ENCODE data around the gene PLXNA2. TPM values are rescaled to one million over a fixed set of nuclear protein-coding genes. Genes with fewer than 3 reads are reported as not detected.

PLXNA2 gene
- polyA plus RNA-seq, 2 of the 4 experiments (the other 2 are of a cell fraction), result 0.36 to 0.87 TPM

- Histone ChIP-seq H3K4me1 (0 out of 3 replicates have a peak, but pooled peaks cover 8% of the 10 kb centered on the region), H3K4me2 (no peak overlapping the region), H3K9me3 (no peaks in the 10 kb centered on the region), H3K27ac (no peak overlapping the region), H3K4me3 (no peak overlapping the region)
- no peak for DNase-seq (ENCODE audit: low read depth in 1 of 2, low spot score in 1 of 2)
- CTCF ChIA-PET, result interaction anchor here (1.1 to 26.1 kb wide), 7 partner anchors 9 to 315 kb away, joined by 3 to 417 read pairs (median 4); partner anchors contain the start of gene PLXNA2
- TF ChIP-seq FOXS1 (CRISPR knock-in tag; IDR thresholded peaks at IDR 0.05) (no peak), PHF8 (IDR thresholded peaks at IDR 0.05; ENCODE audit: borderline replicate concordance, low read depth) (no peak), CBX8 (IDR thresholded peaks at IDR 0.05) (no peak), KDM5A (IDR thresholded peaks at IDR 0.05) (no peak), HOXA7 (CRISPR knock-in tag; IDR thresholded peaks at IDR 0.05) (no peak), HEYL (CRISPR knock-in tag; IDR thresholded peaks at IDR 0.05) (no peak), GATA3 (IDR thresholded peaks at IDR 0.05; ENCODE audit: borderline replicate concordance) (no peak), MYC (IDR thresholded peaks at IDR 0.05; ENCODE audit: borderline replicate concordance, low read length) (no peak), EP300 (IDR thresholded peaks at IDR 0.05) (no peak), NR3C1 (IDR thresholded peaks at IDR 0.05) (no peak), HDAC2 (IDR thresholded peaks at IDR 0.05) (no peak), ESRRA (IDR thresholded peaks at IDR 0.05; ENCODE audit: borderline replicate concordance, low read length) (no peak), FOSB (CRISPR knock-in tag; IDR thresholded peaks at IDR 0.05) (no peak), ZC3H11A (IDR thresholded peaks at IDR 0.05) (no peak), MAX (IDR thresholded peaks at IDR 0.05) (no peak), JUNB (IDR thresholded peaks at IDR 0.05) (no peak), CHD4 (IDR thresholded peaks at IDR 0.05; ENCODE audit: borderline replicate concordance) (no peak), EHMT2 (IDR thresholded peaks at IDR 0.05; ENCODE audit: low read depth) (no peak)
- TF ChIP-seq, protein P1, sequence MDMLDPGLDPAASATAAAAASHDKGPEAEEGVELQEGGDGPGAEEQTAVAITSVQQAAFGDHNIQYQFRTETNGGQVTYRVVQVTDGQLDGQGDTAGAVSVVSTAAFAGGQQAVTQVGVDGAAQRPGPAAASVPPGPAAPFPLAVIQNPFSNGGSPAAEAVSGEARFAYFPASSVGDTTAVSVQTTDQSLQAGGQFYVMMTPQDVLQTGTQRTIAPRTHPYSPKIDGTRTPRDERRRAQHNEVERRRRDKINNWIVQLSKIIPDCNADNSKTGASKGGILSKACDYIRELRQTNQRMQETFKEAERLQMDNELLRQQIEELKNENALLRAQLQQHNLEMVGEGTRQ (IDR thresholded peaks at IDR 0.05), result no peak
- FAIRE-seq, result no peak
- POLR2A ChIA-PET, result no interaction called here
- no peak for ATAC-seq
- 54% methylated on average over 9 of the region's 9 CpGs for WGBS (ENCODE audit: missing lambda C conversion rate)
These were observed 92.2 kb downstream of the PLXNA2 start for GRCh38 chr1:208151728-208152598.

- H3K4me1 ChIP-seq, result 0 out of 3 replicates have a peak, but pooled peaks cover 8% of the 10 kb centered on the region
- 68% methylated on average over 6 of the region's 6 CpGs for WGBS (ENCODE audit: missing lambda C conversion rate)
- no peak overlapping the region for H3K4me2 ChIP-seq
- ChIA-PET POLR2A (no interaction called here), CTCF (interaction anchor here (0.9 to 26.1 kb wide), 8 partner anchors 16 to 314 kb away, joined by 3 to 417 read pairs (median 4); partner anchors contain the start of gene PLXNA2)
- DNase-seq (ENCODE audit: low read depth in 1 of 2, low spot score in 1 of 2), result no peak
- no peak overlapping the region for H3K27ac ChIP-seq
- FAIRE-seq, result no peak
- H3K9me3 ChIP-seq, result no peaks in the 10 kb centered on the region
- ATAC-seq, result no peak
- H3K4me3 ChIP-seq, result no peak overlapping the region
- TF ChIP-seq POLR2AphosphoS2 (conservative IDR thresholded peaks at IDR 0.05; ENCODE audit: low read length), result no peak
- TF ChIP-seq, protein P2, sequence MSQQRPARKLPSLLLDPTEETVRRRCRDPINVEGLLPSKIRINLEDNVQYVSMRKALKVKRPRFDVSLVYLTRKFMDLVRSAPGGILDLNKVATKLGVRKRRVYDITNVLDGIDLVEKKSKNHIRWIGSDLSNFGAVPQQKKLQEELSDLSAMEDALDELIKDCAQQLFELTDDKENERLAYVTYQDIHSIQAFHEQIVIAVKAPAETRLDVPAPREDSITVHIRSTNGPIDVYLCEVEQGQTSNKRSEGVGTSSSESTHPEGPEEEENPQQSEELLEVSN (IDR thresholded peaks at IDR 0.05; ENCODE audit: borderline replicate concordance, low read depth), result no peak
- no peak for TF ChIP-seq RARB (CRISPR knock-in tag; IDR thresholded peaks at IDR 0.05)
- TF ChIP-seq BCL3 (IDR thresholded peaks at IDR 0.05), result no peak
- TF ChIP-seq HOXB13 (CRISPR knock-in tag; IDR thresholded peaks at IDR 0.05; ENCODE audit: low read depth), result no peak
- no peak for TF ChIP-seq EP300 (IDR thresholded peaks at IDR 0.05)
- TF ChIP-seq, protein P3, sequence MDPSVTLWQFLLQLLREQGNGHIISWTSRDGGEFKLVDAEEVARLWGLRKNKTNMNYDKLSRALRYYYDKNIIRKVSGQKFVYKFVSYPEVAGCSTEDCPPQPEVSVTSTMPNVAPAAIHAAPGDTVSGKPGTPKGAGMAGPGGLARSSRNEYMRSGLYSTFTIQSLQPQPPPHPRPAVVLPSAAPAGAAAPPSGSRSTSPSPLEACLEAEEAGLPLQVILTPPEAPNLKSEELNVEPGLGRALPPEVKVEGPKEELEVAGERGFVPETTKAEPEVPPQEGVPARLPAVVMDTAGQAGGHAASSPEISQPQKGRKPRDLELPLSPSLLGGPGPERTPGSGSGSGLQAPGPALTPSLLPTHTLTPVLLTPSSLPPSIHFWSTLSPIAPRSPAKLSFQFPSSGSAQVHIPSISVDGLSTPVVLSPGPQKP (IDR thresholded peaks at IDR 0.05; ENCODE audit: low read depth, low read length), result no peak
- TF ChIP-seq MAX (IDR thresholded peaks at IDR 0.05), result no peak
- TF ChIP-seq CEBPB (IDR thresholded peaks at IDR 0.05), result no peak
- TF ChIP-seq, protein P4, sequence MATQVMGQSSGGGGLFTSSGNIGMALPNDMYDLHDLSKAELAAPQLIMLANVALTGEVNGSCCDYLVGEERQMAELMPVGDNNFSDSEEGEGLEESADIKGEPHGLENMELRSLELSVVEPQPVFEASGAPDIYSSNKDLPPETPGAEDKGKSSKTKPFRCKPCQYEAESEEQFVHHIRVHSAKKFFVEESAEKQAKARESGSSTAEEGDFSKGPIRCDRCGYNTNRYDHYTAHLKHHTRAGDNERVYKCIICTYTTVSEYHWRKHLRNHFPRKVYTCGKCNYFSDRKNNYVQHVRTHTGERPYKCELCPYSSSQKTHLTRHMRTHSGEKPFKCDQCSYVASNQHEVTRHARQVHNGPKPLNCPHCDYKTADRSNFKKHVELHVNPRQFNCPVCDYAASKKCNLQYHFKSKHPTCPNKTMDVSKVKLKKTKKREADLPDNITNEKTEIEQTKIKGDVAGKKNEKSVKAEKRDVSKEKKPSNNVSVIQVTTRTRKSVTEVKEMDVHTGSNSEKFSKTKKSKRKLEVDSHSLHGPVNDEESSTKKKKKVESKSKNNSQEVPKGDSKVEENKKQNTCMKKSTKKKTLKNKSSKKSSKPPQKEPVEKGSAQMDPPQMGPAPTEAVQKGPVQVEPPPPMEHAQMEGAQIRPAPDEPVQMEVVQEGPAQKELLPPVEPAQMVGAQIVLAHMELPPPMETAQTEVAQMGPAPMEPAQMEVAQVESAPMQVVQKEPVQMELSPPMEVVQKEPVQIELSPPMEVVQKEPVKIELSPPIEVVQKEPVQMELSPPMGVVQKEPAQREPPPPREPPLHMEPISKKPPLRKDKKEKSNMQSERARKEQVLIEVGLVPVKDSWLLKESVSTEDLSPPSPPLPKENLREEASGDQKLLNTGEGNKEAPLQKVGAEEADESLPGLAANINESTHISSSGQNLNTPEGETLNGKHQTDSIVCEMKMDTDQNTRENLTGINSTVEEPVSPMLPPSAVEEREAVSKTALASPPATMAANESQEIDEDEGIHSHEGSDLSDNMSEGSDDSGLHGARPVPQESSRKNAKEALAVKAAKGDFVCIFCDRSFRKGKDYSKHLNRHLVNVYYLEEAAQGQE (IDR thresholded peaks at IDR 0.05), result no peak
- no peak for TF ChIP-seq RAD21 (conservative IDR thresholded peaks at IDR 0.05 in 1 of 2, IDR thresholded peaks at IDR 0.05 in 1 of 2)
- no peak for TF ChIP-seq RNF2 (IDR thresholded peaks at IDR 0.05; ENCODE audit: borderline replicate concordance, low read depth)
These were observed 93.2 kb downstream of the PLXNA2 start for GRCh38 chr1:208150833-208151458.
